Measurements from ENCODE around the gene CNPPD1. TPM values are rescaled to one million over a fixed set of nuclear protein-coding genes. Genes with fewer than 3 reads are reported as not detected.

Gene CNPPD1
- total RNA-seq, 4 donors from 2014 or later = 14.0 to 94.0 (median 77.4) TPM

- H3K9me3 ChIP-seq = no peaks in the 10 kb centered on the region
Observed at GRCh38 chr2:219214786-219215185, 38.1 kb upstream of the CNPPD1 start.

GRCh38 chr2:219214141-219214540 is 37.4 kb upstream of the CNPPD1 start:
- Histone ChIP-seq H3K4me3 (no peak overlapping the region), H3K9me3 (no peaks in the 10 kb centered on the region), H3K4me1 (peaks cover 5 to 20% (median 9%) of the 10 kb centered on the region in 4 donors), H3K36me3 (peaks cover 0 to 22% (median 0%) of the 10 kb centered on the region in 3 donors), H3K27ac (no peak overlapping the region), H3K27me3 (no peaks in the 10 kb centered on the region)
- TF ChIP-seq CTCF (IDR thresholded peaks at IDR 0.05) (no peak), POLR2A (IDR thresholded peaks at IDR 0.05) (no peak)
- DNase-seq = peak in 1 of 3 donors; percentile 17

More at GRCh38 chr2:219214786-219215185, 38.1 kb upstream of the CNPPD1 start:
- Histone ChIP-seq H3K4me3 (no peak overlapping the region), H3K4me1 (peaks cover 5 to 27% (median 10%) of the 10 kb centered on the region in 4 donors), H3K27me3 (no peaks in the 10 kb centered on the region), H3K36me3 (peaks cover 0 to 19% (median 0%) of the 10 kb centered on the region in 3 donors), H3K27ac (no peak overlapping the region)
- no peak for DNase-seq
- no peak for TF ChIP-seq POLR2A (IDR thresholded peaks at IDR 0.05)
- no peak for TF ChIP-seq CTCF (IDR thresholded peaks at IDR 0.05)

- DNase-seq = peak in 1 of 3 donors; percentile 37
Observed at GRCh38 chr2:219213486-219214071, 36.9 kb upstream of the CNPPD1 start.

GRCh38 chr2:219213026-219213415 is 36.3 kb upstream of the CNPPD1 start:
- Histone ChIP-seq H3K4me3 (no peak overlapping the region), H3K27me3 (no peaks in the 10 kb centered on the region), H3K36me3 (peaks cover 0 to 32% (median 0%) of the 10 kb centered on the region in 3 donors), H3K9me3 (no peaks in the 10 kb centered on the region), H3K27ac (no peak overlapping the region), H3K4me1 (peaks cover 2 to 21% (median 7%) of the 10 kb centered on the region in 4 donors)
- TF ChIP-seq CTCF (IDR thresholded peaks at IDR 0.05) (no peak), POLR2A (IDR thresholded peaks at IDR 0.05) (no peak)
- peak in 1 of 3 donors; percentile 33 for DNase-seq

More at GRCh38 chr2:219213486-219214071, 36.9 kb upstream of the CNPPD1 start:
- H3K9me3 ChIP-seq = no peaks in the 10 kb centered on the region
- H3K36me3 ChIP-seq = peaks cover 0 to 26% (median 0%) of the 10 kb centered on the region in 3 donors
- H3K4me1 ChIP-seq = peaks cover 5 to 21% (median 7%) of the 10 kb centered on the region in 4 donors
- no peak overlapping the region for H3K4me3 ChIP-seq
- no peak overlapping the region for H3K27ac ChIP-seq
- no peaks in the 10 kb centered on the region for H3K27me3 ChIP-seq
- TF ChIP-seq POLR2A (IDR thresholded peaks at IDR 0.05) = no peak
- no peak for TF ChIP-seq CTCF (IDR thresholded peaks at IDR 0.05)

GRCh38 chr2:219210886-219211362 is 34.2 kb upstream of the CNPPD1 start:
- Histone ChIP-seq H3K4me1 (peaks cover 0 to 20% (median 10%) of the 10 kb centered on the region in 4 donors), H3K9me3 (no peaks in the 10 kb centered on the region), H3K4me3 (no peak overlapping the region), H3K27me3 (no peaks in the 10 kb centered on the region), H3K36me3 (peaks cover 0 to 34% (median 0%) of the 10 kb centered on the region in 3 donors), H3K27ac (peak overlapping the region; percentile 23 to 64 (median 32))
- no peak for TF ChIP-seq CTCF (IDR thresholded peaks at IDR 0.05)
- no peak for TF ChIP-seq POLR2A (IDR thresholded peaks at IDR 0.05)
- peak in 1 of 3 donors; percentile 41 for DNase-seq
